HCT116 (cell line): ENCODE results near the gene GPC1. TPM values are rescaled to one million over a fixed set of nuclear protein-coding genes. Genes with fewer than 3 reads are reported as not detected.

ENCODE experiments used
- ATAC-seq: fragments of 200-7000 bp; cut with Tn5 transposase; 2 replicates; pipeline ENCODE4 v1.9.1; 2020; ENCODE audit warnings: mild to moderate bottlenecking, moderate library complexity
- BruUV-seq: library from RNA; stranded (reverse); fragments of 400-500 nt; replicated peaks from 2 replicates; lab custom pipeline; 2021; lab: Mats Ljungman, UMichigan
- CTCF ChIA-PET: fragments of 300-600 bp; sonication (Branson Sonifier 250); formaldehyde crosslinking; loops from one replicate; lab custom pipeline; 2021; ENCODE audit warnings: antibody characterized with exemption; lab: Charles Lee
- POLR2A ChIA-PET: fragments of 300-600, 350-600 bp; sonication (Branson Sonifier 250); formaldehyde crosslinking; loops from one replicate; lab custom pipeline; 2021; ENCODE audit warnings: antibody characterized with exemption; lab: Charles Lee
- RAD21 ChIA-PET, 2 experiments: fragments of 300-600 bp; sonication (Branson Sonifier 250); formaldehyde crosslinking; loops; one replicate each; lab custom pipeline; 2023; ENCODE audit warnings: low total read pairs in 2 of 2; ENCODE audit not compliant: uncharacterized antibody in 2 of 2, unreplicated experiment in 2 of 2, low non-redundant PET in 1 of 2; lab: Charles Lee
- DNase-seq: peaks from one replicate; pipeline ENCODE4 v3.0.0-alpha.2; 2010; ENCODE audit warnings: low read depth, low spot score
- H2AFZ ChIP-seq: fragments of 200-600 bp; shearing (Covaris generic), sonication (generic); 2 replicates; pipeline ENCODE4 v1.6.1; 2017; ENCODE audit warnings: low read depth, mixed run types, mixed read lengths, antibody characterized with exemption, low read length; ENCODE audit not compliant: poor library complexity, severe bottlenecking
- H3K27ac ChIP-seq: 2 replicates; pipeline ENCODE4 v1.5.1; 2012; ENCODE audit warnings: low read depth, low read length
- H3K27me3 ChIP-seq: fragments of 200-600 bp; sonication (generic); 2 replicates; pipeline ENCODE4 v1.6.1; 2016; ENCODE audit warnings: mixed run types, low read length, mixed read lengths; ENCODE audit not compliant: insufficient read depth
- H3K36me3 ChIP-seq, 2 experiments: fragments of 200-500 bp in 1 of 2; fragments of 200-600 bp in 1 of 2; sonication (Bioruptor generic) in 1 of 2; sonication (generic) in 1 of 2; 2 replicates each; pipeline versions ENCODE4 v1.5.1 to v1.6.1; 2014 to 2016; ENCODE audit warnings: low read length in 2 of 2, inconsistent platforms in 1 of 2, mixed read lengths in 1 of 2, mixed run types in 1 of 2; ENCODE audit not compliant: insufficient read depth in 2 of 2, control insufficient read depth in 1 of 2
- H3K4me1 ChIP-seq, 2 experiments: fragments of 200-600 bp in 1 of 2; sonication (generic) in 1 of 2; 2 replicates each; pipeline versions ENCODE4 v1.5.1 to v1.6.1; 2012 to 2017; ENCODE audit warnings: low read length in 2 of 2, inconsistent platforms in 1 of 2, mild to moderate bottlenecking in 1 of 2, mixed read lengths in 1 of 2, mixed run types in 1 of 2, moderate library complexity in 1 of 2; ENCODE audit not compliant: insufficient read depth in 2 of 2, control insufficient read depth in 1 of 2
- H3K4me2 ChIP-seq: fragments of 200-600 bp; sonication (generic); 2 replicates; pipeline ENCODE4 v1.6.1; 2017; ENCODE audit warnings: mixed run types, low read length, mixed read lengths
- H3K4me3 ChIP-seq, 2 experiments: fragments of 200-600 bp in 1 of 2; sonication (generic) in 1 of 2; replicated peaks in 1 of 2; 2 replicates each; pipeline ENCODE4 v1.5.1; 2011 to 2016; ENCODE audit warnings: low read length in 2 of 2, control low read depth in 1 of 2, low read depth in 1 of 2, mild to moderate bottlenecking in 1 of 2, mixed read lengths in 1 of 2, mixed run types in 1 of 2
- H3K79me2 ChIP-seq: fragments of 200-600 bp; sonication (generic); 2 replicates; pipeline ENCODE4 v1.6.1; 2017; ENCODE audit warnings: mild to moderate bottlenecking, mixed run types, low read length, moderate library complexity, mixed read lengths; ENCODE audit not compliant: insufficient read depth
- H3K9ac ChIP-seq: fragments of 200-600 bp; sonication (generic); 2 replicates; pipeline ENCODE4 v1.6.1; 2016; ENCODE audit warnings: low read length, mixed read lengths
- H3K9me2 ChIP-seq: fragments of 200-600 bp; sonication (generic), shearing (Covaris generic); 2 replicates; pipeline ENCODE4 v1.6.1; 2017; ENCODE audit warnings: mixed run types, mild to moderate bottlenecking, moderate library complexity; ENCODE audit not compliant: insufficient read depth
- H3K9me3 ChIP-seq, 2 experiments: fragments of 200-500 bp in 1 of 2; fragments of 200-600 bp in 1 of 2; sonication (Bioruptor generic) in 1 of 2; sonication (generic) in 1 of 2; 2 replicates each; pipeline ENCODE4 v1.6.1; 2014 to 2017; ENCODE audit warnings: low read length in 2 of 2, mixed read lengths in 2 of 2, inconsistent platforms in 1 of 2, low read depth in 1 of 2, mild to moderate bottlenecking in 1 of 2, mixed run types in 1 of 2, moderate library complexity in 1 of 2; ENCODE audit not compliant: control insufficient read depth in 1 of 2, insufficient read depth in 1 of 2
- H4K20me1 ChIP-seq: fragments of 200-600 bp; sonication (generic), shearing (Covaris generic); 2 replicates; pipeline ENCODE4 v1.6.1; 2017; ENCODE audit warnings: mixed run types, mild to moderate bottlenecking, moderate library complexity; ENCODE audit not compliant: insufficient read depth
- CBX3 ChIP-seq: IDR thresholded peaks from 2 replicates; pipeline ENCODE4 v1.6.1; 2012; ENCODE audit warnings: low read depth
- CEBPB ChIP-seq: IDR thresholded peaks from 2 replicates; pipeline ENCODE4 v1.6.1; 2012; ENCODE audit warnings: low read depth
- EZH2 ChIP-seq: fragments of 200-600 bp; sonication (generic); IDR thresholded peaks from 2 replicates; pipeline ENCODE4 v1.6.1; 2017; ENCODE audit warnings: antibody characterized with exemption, mixed run types
- FOSL1 ChIP-seq: IDR thresholded peaks from 2 replicates; pipeline ENCODE4 v1.6.1; 2012; ENCODE audit warnings: low read depth
- JUND ChIP-seq: IDR thresholded peaks from 2 replicates; pipeline ENCODE4 v1.6.1; 2012
- POLR2AphosphoS5 ChIP-seq: IDR thresholded peaks from 2 replicates; pipeline ENCODE4 v1.6.1; 2011; ENCODE audit warnings: mild to moderate bottlenecking, low read depth, low read length, moderate library complexity
- RAD21 ChIP-seq: IDR thresholded peaks from 2 replicates; pipeline ENCODE4 v1.6.1; 2012; ENCODE audit warnings: low read depth, mild to moderate bottlenecking
- SIN3A ChIP-seq: IDR thresholded peaks from 2 replicates; pipeline ENCODE4 v1.6.1; 2012; ENCODE audit warnings: low read depth
- SP1 ChIP-seq: IDR thresholded peaks from 2 replicates; pipeline ENCODE4 v1.6.1; 2012; ENCODE audit warnings: low read depth
- SRF ChIP-seq: IDR thresholded peaks from 2 replicates; pipeline ENCODE4 v1.6.1; 2012; ENCODE audit warnings: low read depth
- TCF7L2 ChIP-seq: IDR thresholded peaks from 2 replicates; pipeline ENCODE4 v1.7.0; 2011; ENCODE audit warnings: borderline replicate concordance, inconsistent platforms; ENCODE audit not compliant: insufficient read depth, insufficient read length; ENCODE audit errors: extremely low read depth
- ZFX ChIP-seq: fragments of 450-650 bp; IDR thresholded peaks from 2 replicates; pipeline ENCODE4 v1.6.1; 2017
- ZNF274 ChIP-seq: fragments of 200-500 bp; sonication (Bioruptor generic); IDR thresholded peaks from 2 replicates; pipeline ENCODE4 v1.6.1; 2014; ENCODE audit warnings: mild to moderate bottlenecking, low read depth, low read length, inconsistent platforms
- intact Hi-C: fragments of 100-400 bp; cut with micrococcal nuclease; formaldehyde crosslinking; loops from 2 replicates; pipeline ENCODE4 v1.10.0; 2022
- total RNA-seq: library from RNA; stranded (reverse); gene quantifications from one replicate; pipeline ENCODE4 v1.2.1, GENCODE V29; 2021; ENCODE audit not compliant: unreplicated experiment
- TF ChIP-seq, protein P1 (sequence below): IDR thresholded peaks from 2 replicates; pipeline ENCODE4 v1.6.1; 2011; ENCODE audit warnings: mild to moderate bottlenecking, low read length, moderate library complexity; ENCODE audit not compliant: insufficient replicate concordance; ENCODE audit errors: extremely low read depth
- TF ChIP-seq, protein P2 (sequence below), 3 experiments: fragments of 200-600 bp in 1 of 3; sonication (generic) in 1 of 3; IDR thresholded peaks in 2 of 3; conservative IDR thresholded peaks in 1 of 3; 2 replicates each; pipeline ENCODE4 v1.5.1; 2012 to 2017; ENCODE audit warnings: low read depth in 2 of 3, low read length in 2 of 3, antibody characterized with exemption in 1 of 3, borderline replicate concordance in 1 of 3, control low read depth in 1 of 3, mild to moderate bottlenecking in 1 of 3, mixed read lengths in 1 of 3, mixed run types in 1 of 3, moderate library complexity in 1 of 3; ENCODE audit not compliant: insufficient read depth in 1 of 3
- TF ChIP-seq, protein P3 (sequence below): IDR thresholded peaks from 2 replicates; pipeline ENCODE4 v1.6.1; 2012

The GPC1 gene
- total RNA-seq, 1 experiment from 2014 or later: 79.1 TPM

DNA sequence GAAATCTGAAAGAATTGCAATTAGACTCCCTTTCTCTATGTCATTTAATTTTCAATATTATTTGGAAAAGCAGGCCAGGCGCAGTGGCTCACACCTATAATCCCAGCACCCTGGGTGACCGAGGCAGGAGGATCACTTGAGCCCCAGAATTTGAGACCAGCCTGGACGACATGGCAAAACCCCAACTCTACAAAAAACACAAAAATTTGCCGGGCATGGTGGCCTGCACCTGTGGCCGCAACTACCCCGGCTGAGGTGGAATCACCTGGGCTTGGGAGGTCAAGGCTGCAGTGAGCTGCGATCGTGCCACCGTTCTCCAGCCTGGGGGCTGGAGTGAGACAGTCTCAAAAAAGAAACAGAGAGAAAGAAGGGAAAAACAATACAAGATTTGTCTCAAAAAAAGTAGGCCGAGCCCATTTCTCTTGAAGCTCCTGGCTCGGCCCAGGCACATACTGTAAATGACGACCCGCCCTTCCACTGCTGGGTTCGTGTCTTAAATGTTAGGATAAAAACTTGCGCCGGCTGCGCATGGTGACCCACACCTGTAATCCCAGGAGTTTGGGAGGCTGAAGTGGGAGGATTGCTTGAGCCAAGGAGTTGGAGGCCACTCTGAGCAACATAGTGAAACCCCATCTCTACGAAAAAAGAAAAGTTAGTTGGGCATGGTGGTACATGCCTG lies 31.1 kb upstream of the GPC1 start:
- DNase-seq (no peak), ATAC-seq (no peak)
- Histone ChIP-seq H3K4me1 (no peaks in the 10 kb centered on the region), H3K9ac (no peak overlapping the region), H2AFZ (no peak overlapping the region), H4K20me1 (no peaks in the 10 kb centered on the region), H3K9me2 (no peaks in the 10 kb centered on the region), H3K4me3 (no peak overlapping the region), H3K27ac (no peak overlapping the region), H3K4me2 (no peak overlapping the region), H3K9me3 (no peaks in the 10 kb centered on the region), H3K36me3 (no peaks in the 10 kb centered on the region), H3K79me2 (no peaks in the 10 kb centered on the region), H3K27me3 (no peaks in the 10 kb centered on the region)
- ChIA-PET CTCF (no interaction called here), POLR2A (no interaction called here), RAD21 (no interaction called here)
- intact Hi-C loops: no loop called here
- no TSS peak for BruUV-seq
- TF ChIP-seq RAD21 (no peak), TCF7L2 (no peak), JUND (no peak), SIN3A (no peak), CEBPB (no peak), FOSL1 (no peak), ZFX (no peak), SRF (no peak), CBX3 (no peak), POLR2AphosphoS5 (no peak), SP1 (no peak), EZH2 (no peak), ZNF274 (no peak)
- TF ChIP-seq, protein P1, sequence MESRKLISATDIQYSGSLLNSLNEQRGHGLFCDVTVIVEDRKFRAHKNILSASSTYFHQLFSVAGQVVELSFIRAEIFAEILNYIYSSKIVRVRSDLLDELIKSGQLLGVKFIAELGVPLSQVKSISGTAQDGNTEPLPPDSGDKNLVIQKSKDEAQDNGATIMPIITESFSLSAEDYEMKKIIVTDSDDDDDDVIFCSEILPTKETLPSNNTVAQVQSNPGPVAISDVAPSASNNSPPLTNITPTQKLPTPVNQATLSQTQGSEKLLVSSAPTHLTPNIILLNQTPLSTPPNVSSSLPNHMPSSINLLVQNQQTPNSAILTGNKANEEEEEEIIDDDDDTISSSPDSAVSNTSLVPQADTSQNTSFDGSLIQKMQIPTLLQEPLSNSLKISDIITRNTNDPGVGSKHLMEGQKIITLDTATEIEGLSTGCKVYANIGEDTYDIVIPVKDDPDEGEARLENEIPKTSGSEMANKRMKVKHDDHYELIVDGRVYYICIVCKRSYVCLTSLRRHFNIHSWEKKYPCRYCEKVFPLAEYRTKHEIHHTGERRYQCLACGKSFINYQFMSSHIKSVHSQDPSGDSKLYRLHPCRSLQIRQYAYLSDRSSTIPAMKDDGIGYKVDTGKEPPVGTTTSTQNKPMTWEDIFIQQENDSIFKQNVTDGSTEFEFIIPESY: no peak
- TF ChIP-seq, protein P2, sequence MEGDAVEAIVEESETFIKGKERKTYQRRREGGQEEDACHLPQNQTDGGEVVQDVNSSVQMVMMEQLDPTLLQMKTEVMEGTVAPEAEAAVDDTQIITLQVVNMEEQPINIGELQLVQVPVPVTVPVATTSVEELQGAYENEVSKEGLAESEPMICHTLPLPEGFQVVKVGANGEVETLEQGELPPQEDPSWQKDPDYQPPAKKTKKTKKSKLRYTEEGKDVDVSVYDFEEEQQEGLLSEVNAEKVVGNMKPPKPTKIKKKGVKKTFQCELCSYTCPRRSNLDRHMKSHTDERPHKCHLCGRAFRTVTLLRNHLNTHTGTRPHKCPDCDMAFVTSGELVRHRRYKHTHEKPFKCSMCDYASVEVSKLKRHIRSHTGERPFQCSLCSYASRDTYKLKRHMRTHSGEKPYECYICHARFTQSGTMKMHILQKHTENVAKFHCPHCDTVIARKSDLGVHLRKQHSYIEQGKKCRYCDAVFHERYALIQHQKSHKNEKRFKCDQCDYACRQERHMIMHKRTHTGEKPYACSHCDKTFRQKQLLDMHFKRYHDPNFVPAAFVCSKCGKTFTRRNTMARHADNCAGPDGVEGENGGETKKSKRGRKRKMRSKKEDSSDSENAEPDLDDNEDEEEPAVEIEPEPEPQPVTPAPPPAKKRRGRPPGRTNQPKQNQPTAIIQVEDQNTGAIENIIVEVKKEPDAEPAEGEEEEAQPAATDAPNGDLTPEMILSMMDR (IDR thresholded peaks at IDR 0.05 in 2 of 3, conservative IDR thresholded peaks at IDR 0.05 in 1 of 3; ENCODE audit: borderline replicate concordance in 1 of 3, insufficient read depth in 1 of 3, low read depth in 2 of 3, low read length in 2 of 3): no peak
- TF ChIP-seq, protein P3, sequence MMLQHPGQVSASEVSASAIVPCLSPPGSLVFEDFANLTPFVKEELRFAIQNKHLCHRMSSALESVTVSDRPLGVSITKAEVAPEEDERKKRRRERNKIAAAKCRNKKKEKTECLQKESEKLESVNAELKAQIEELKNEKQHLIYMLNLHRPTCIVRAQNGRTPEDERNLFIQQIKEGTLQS: no peak
